Astrocyte of the hippocampus (primary cell): ENCODE results near the gene NLRC5.
"Not testable (repeated sequence)": the region's sequence is repeated elsewhere in the genome, so short reads cannot be mapped to it uniquely, and the experiment has no call there.

Experiments used
- DNase-seq: peaks from one replicate; pipeline ENCODE4 v3.0.0; 2011; ENCODE audit warnings: low read depth, low spot score

Gene NLRC5

GRCh38 chr16:56998861-56999260 is 9.5 kb downstream of the NLRC5 start:
- DNase-seq, result no peak

- no peak for DNase-seq
Observed at GRCh38 chr16:56999409-57000270, 10.3 kb downstream of the NLRC5 start.

- peak; percentile 65 for DNase-seq
Observed at GRCh38 chr16:57000271-57001025, 11.1 kb downstream of the NLRC5 start.

- no peak for DNase-seq
Observed at GRCh38 chr16:57001026-57001679, 11.8 kb downstream of the NLRC5 start.

GRCh38 chr16:57003439-57004386 is 14.4 kb downstream of the NLRC5 start:
- no peak for DNase-seq

- no peak for DNase-seq
Observed at GRCh38 chr16:57004387-57005250, 15.3 kb downstream of the NLRC5 start.

GRCh38 chr16:57005597-57005996 is 16.2 kb downstream of the NLRC5 start:
- not testable (repeated sequence) for DNase-seq

GRCh38 chr16:57007050-57007449 is 17.7 kb downstream of the NLRC5 start:
- no peak for DNase-seq

- no peak for DNase-seq
Observed at GRCh38 chr16:57007530-57007929, 18.2 kb downstream of the NLRC5 start.

GRCh38 chr16:57008440-57008839 is 19.1 kb downstream of the NLRC5 start:
- no peak for DNase-seq

GRCh38 chr16:57009643-57010170 is 20.4 kb downstream of the NLRC5 start:
- no peak for DNase-seq

- no peak for DNase-seq
Observed at GRCh38 chr16:57012353-57012752, 23.0 kb downstream of the NLRC5 start.

- peak; percentile 68 for DNase-seq
Observed at GRCh38 chr16:57013229-57013628, 23.9 kb downstream of the NLRC5 start.

- DNase-seq, result no peak
Observed at GRCh38 chr16:57013902-57014301, 24.5 kb downstream of the NLRC5 start.

- DNase-seq, result peak; percentile 16
Observed at GRCh38 chr16:57016301-57016700, 26.9 kb downstream of the NLRC5 start.

- DNase-seq, result no peak
Observed at GRCh38 chr16:57016831-57017230, 27.5 kb downstream of the NLRC5 start.

GRCh38 chr16:57017251-57017650 is 27.9 kb downstream of the NLRC5 start:
- no peak for DNase-seq

- DNase-seq, result no peak
Observed at GRCh38 chr16:57019746-57020145, 30.4 kb downstream of the NLRC5 start.

- DNase-seq, result no peak
Observed at GRCh38 chr16:57020651-57021050, 31.3 kb downstream of the NLRC5 start.

- no peak for DNase-seq
Observed at GRCh38 chr16:57021757-57022156, 32.4 kb downstream of the NLRC5 start.
